C4-2B (cell line): ENCODE measurements around the gene CUX1.
"Not testable (repeated sequence)": the region's sequence is repeated elsewhere in the genome, so short reads cannot be mapped to it uniquely, and the experiment has no call there.

Experiments
- H3K27ac ChIP-seq: fragments of 450-650 bp; 2 replicates; pipeline ENCODE4 v1.5.1; 2017
- CTCF ChIP-seq: fragments of 450-650 bp; conservative IDR thresholded peaks from 2 replicates; pipeline ENCODE4 v1.5.1; 2017; ENCODE audit warnings: mild to moderate bottlenecking
- ZFX ChIP-seq: fragments of 450-650 bp; IDR thresholded peaks from 2 replicates; pipeline ENCODE4 v1.6.1; 2017

Gene CUX1

GRCh38 chr7:101882595-101883564 lies 65.5 kb downstream of the CUX1 start:
- H3K27ac ChIP-seq, result peak overlapping the region; percentile 83
- TF ChIP-seq ZFX (peak; percentile 29; the same call in 1 of the 2 replicates), CTCF (no peak)

DNA sequence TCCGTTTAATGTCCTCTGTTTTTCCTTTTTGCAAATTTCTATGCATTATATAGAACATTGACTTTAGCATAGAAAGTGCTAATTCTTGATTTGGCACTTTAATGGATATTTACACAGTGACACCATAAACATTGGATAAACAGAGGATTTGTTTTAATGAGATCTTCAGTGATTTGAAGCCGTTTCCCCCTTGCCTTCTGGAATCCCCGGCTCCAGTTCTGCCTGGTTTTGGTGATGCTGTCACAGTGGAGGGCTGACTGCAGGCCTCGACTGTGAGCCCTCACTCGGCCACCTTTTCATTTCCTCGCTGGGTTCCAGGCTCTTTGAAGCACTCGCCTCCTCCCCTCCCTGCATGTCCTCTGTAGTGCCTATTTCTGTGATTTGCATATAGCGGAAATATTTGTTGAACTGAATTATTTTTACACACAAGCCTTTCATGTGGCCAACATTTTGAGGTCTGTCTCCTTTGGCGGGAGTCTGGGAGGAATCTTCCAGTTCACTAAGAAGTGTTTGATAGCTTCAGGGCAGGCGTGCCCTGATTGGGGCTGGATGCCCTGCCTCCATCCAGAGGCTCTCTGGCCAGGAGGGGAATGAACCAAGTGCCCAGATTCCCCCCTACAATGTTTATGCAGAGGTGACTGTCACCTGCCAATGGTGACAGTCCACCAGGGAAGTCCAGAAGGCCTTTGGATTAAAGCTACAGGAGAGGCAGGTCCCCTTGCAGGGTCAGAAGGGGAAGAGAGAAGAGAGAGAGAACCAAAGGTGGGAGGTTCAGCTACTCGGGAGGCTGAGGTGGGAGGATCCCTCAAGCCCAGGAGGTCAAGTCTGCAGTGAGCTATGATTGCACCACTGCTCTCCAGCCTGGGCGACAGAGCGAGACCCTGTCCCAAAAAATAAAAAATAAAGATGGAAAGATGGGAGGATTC lies 67.5 kb downstream of the CUX1 start:
- peak overlapping the region; percentile 59 for H3K27ac ChIP-seq
- TF ChIP-seq ZFX, result no peak
- no peak for TF ChIP-seq CTCF

DNA sequence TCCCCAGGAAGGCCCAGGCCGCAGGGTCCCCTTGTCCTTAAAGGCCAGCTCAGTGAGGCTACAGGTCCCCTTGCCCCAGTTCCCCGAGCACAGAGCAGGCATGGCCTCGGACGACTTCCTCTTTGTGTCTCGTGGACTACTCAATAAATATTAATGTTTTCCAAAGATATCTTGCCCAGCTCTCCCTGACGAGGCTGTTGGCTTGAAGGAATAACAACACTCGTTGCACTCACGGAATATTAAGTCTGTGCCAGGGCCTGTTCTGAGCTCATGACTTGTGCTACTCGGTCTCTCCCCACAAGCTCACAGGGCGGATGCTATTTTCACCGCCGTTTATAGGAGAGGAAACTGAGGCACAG lies 68.2 kb downstream of the CUX1 start:
- TF ChIP-seq ZFX (no peak), CTCF (no peak)
- H3K27ac ChIP-seq, result peak overlapping the region; percentile 59; the same call in 1 of the 2 replicates

DNA sequence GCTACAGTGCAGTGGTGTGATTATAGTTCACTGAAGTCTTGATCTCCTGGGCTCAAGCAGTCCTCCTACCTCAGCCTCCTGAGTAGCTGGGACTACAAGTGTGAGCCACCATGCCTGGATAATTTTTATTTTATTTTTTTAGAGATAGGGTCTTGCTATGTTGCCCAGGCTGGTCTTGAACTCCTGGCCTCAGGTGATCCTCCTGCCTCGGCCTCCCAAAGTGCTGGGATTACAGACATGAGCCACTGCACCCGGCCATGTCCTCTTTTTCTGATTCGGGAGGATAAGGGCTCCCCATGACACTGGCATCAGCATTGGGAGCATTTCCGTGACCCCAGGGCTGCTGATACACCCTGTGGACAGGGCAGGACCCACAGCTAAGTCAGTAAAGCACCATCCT lies 69.9 kb downstream of the CUX1 start:
- H3K27ac ChIP-seq, result not testable (repeated sequence)

DNA sequence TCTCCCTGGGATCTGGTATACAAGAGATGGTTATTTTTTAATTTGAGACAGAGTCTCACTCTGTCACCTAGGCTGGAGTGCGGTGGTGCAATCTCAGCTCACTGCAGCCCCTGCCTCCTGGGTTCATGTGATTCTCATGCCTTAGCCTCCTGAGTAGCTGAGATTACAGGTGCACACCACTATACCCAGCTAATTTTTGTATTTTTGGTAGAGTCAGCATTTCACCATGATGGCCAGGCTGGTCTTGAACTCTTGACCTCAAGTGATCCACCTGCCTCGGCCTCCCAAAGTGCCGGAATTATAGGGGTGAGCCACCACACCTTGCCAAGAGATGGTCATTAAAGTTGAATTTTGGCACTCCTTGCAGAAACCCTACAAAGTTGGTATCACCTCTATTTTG lies 71.1 kb downstream of the CUX1 start:
- not testable (repeated sequence) for H3K27ac ChIP-seq

DNA sequence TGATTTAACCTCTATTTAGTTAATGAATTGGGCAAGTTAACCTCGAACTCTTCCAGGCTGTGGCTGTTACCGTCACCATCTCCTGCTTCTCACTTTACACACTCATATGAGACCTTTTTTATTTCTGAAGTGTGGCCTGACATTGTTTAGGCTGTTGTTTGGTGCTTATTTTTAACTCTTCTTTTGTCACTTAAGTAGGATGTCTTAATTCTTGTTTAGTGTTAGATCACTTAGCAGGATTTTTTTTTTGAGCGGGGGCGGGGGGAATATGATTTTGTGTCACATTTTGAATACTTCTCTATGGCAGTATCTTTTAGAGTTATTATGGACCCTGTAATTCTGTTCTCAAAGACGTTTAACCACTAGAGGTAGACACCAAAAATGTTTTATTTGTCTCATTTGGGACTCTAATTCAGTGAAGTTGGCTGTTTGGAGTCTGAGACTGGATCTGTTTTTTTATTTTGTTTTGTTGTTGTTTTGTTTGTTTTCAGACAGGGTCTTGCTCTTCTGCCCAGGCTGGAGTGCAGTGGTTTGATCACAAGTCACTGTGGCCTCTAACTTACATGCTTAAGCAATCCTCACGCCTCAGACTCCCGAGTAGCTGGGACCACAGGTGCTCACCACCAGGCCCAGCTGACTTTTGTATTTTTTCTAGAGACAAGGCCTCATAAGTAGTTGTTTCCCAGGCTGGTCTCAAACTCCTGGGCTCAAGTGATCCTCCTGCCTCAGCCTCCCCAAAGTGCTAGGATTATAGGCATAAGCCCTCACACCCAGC lies 73.5 kb downstream of the CUX1 start:
- TF ChIP-seq ZFX (no peak), CTCF (no peak)
- H3K27ac ChIP-seq, result no peak overlapping the region

DNA sequence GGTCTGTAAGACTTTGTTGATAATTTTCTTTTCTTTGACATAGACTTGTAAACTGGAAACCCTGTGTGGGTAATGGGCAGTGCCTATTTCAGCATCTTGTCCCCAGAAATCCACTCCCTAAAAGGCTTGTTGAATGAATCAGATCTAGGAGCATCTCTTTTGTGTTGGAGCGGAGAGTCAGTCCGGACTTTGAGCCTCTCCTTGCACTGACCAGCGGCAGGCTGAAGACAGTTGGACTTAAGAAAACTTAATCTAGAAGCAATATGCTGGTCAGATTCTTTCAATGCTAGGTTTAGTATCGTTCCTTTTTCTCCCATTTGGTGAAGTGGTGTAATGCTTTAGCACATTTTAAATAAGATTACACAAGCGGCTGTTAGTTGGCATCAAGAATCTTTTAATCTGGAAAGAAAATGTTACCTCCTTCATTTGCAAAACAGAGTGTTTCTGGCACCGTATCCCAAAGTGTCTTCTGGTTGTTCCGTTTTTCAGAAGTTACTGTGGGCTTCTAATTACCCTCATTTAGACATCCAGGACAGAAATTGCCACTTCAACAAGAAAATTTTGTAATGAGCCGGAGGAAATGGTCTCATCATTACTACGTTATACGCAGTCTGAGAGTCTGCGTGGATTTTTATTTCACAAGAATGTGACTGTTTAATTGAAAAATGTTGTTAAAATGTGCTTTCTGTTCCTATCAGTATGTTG lies 74.7 kb downstream of the CUX1 start:
- H3K27ac ChIP-seq, result no peak overlapping the region
- TF ChIP-seq CTCF (no peak), ZFX (no peak)
